Measurements from ENCODE around the gene ABCA7. TPM values are rescaled to one million over a fixed set of nuclear protein-coding genes. Genes with fewer than 3 reads are reported as not detected.

Gene ABCA7
- total and polyA plus RNA-seq, 2 of the 13 experiments (the other 11 are each of a cell fraction or from before 2014, with no cell fraction given) = 4.4 to 32.4 TPM

GRCh38 chr19:1113030-1113985, 73.4 kb downstream of the ABCA7 start (continued):
- TF ChIP-seq DZIP1 (CRISPR knock-in tag; IDR thresholded peaks at IDR 0.05) (no peak), THYN1 (CRISPR knock-in tag; IDR thresholded peaks at IDR 0.05; ENCODE audit: borderline replicate concordance, low read depth) (no peak), ZNF839 (CRISPR knock-in tag; IDR thresholded peaks at IDR 0.05; ENCODE audit: borderline replicate concordance) (peak; percentile 61; the same call in 1 of the 2 replicates), NFATC3 (CRISPR knock-in tag; IDR thresholded peaks at IDR 0.05) (no peak), DR1 (CRISPR knock-in tag; IDR thresholded peaks at IDR 0.05) (peak; percentile 48; the same call in 1 of the 2 replicates), REXO4 (CRISPR knock-in tag; IDR thresholded peaks at IDR 0.05; ENCODE audit: borderline replicate concordance) (no peak), SOX13 (IDR thresholded peaks at IDR 0.05) (no peak), SOX13 (CRISPR knock-in tag; conservative IDR thresholded peaks at IDR 0.05 in 1 of 2, IDR thresholded peaks at IDR 0.05 in 1 of 2) (peak in 1 of 2 experiments; percentile 89; a peak in 1 of 4 replicates), EEA1 (CRISPR knock-in tag; IDR thresholded peaks at IDR 0.05; ENCODE audit: borderline replicate concordance) (no peak), ZNF550 (CRISPR knock-in tag; IDR thresholded peaks at IDR 0.05; ENCODE audit: borderline replicate concordance) (no peak), BHLHE40 (IDR thresholded peaks at IDR 0.05; ENCODE audit: low read length) (no peak), SAFB2 (CRISPR knock-in tag; IDR thresholded peaks at IDR 0.05; ENCODE audit: borderline replicate concordance, low read depth) (no peak), ELF4 (CRISPR knock-in tag; IDR thresholded peaks at IDR 0.05; ENCODE audit: borderline replicate concordance) (no peak), NFRKB (IDR thresholded peaks at IDR 0.05) (no peak), ZNF335 (CRISPR knock-in tag; IDR thresholded peaks at IDR 0.05) (peak; percentile 93), ZNF205 (CRISPR knock-in tag; IDR thresholded peaks at IDR 0.05) (peak; percentile 58; the same call in 1 of the 2 replicates), IRF2 (CRISPR knock-in tag; IDR thresholded peaks at IDR 0.05) (peak; percentile 54; the same call in 1 of the 2 replicates), SATB2 (CRISPR knock-in tag; IDR thresholded peaks at IDR 0.05) (no peak), MTERF4 (CRISPR knock-in tag; IDR thresholded peaks at IDR 0.05) (no peak), MTA3 (CRISPR knock-in tag; IDR thresholded peaks at IDR 0.05) (no peak), KDM2A (CRISPR knock-in tag; IDR thresholded peaks at IDR 0.05; ENCODE audit: borderline replicate concordance, low read depth) (peak; percentile 73), UBTF (CRISPR knock-in tag; IDR thresholded peaks at IDR 0.05) (peak; percentile 91)

All from HepG2 (cell line).